Measurements from ENCODE around the gene CYP2A13. TPM values are rescaled to one million over a fixed set of nuclear protein-coding genes. Genes with fewer than 3 reads are reported as not detected.
"Not testable (repeated sequence)": the region's sequence is repeated elsewhere in the genome, so short reads cannot be mapped to it uniquely, and the experiment has no call there.

CYP2A13 gene
- total RNA-seq, 2 donors from 2014 or later, result not detected

GRCh38 chr19:41116261-41116660 is 28.0 kb downstream of the CYP2A13 start:
- TF ChIP-seq CTCF (IDR thresholded peaks at IDR 0.05), result no peak
- no peak for TF ChIP-seq POLR2A (IDR thresholded peaks at IDR 0.05)
- no peaks in the 10 kb centered on the region for H3K9me3 ChIP-seq
- H3K27ac ChIP-seq, result no peak overlapping the region
- no peaks in the 10 kb centered on the region for H3K36me3 ChIP-seq (replicated peaks in 1 of 2; ENCODE audit: insufficient read depth in 1 of 2, low read depth in 2 of 2)
- intact Hi-C loops (cut with DNase I), result no loop called here
- no peaks in the 10 kb centered on the region for H3K4me1 ChIP-seq
- no peaks in the 10 kb centered on the region for H3K27me3 ChIP-seq
- DNase-seq (no peak), ATAC-seq (no peak)
- WGBS, 2 donors, result 70% methylated on average over 8 of the region's 8 CpGs; no CpG with 5 or more reads in 1 of the 2 donors
- no peak overlapping the region for H3K4me3 ChIP-seq

GRCh38 chr19:41120929-41121911 is 33.0 kb downstream of the CYP2A13 start:
- intact Hi-C loops (cut with DNase I); ATAC-seq; H3K27ac ChIP-seq; H3K9me3 ChIP-seq; H3K36me3 ChIP-seq (replicated peaks in 1 of 2; ENCODE audit: insufficient read depth in 1 of 2, low read depth in 2 of 2); H3K27me3 ChIP-seq; H3K4me1 ChIP-seq; H3K4me3 ChIP-seq: not testable (repeated sequence)
- WGBS, 2 donors, result 74% methylated on average over 29 to 34 of the region's 41 CpGs
- peak in 1 of 4 donors; percentile 29 for DNase-seq

- DNase-seq; H3K36me3 ChIP-seq (replicated peaks in 1 of 2; ENCODE audit: insufficient read depth in 1 of 2, low read depth in 2 of 2); intact Hi-C loops (cut with DNase I); ATAC-seq; H3K27ac ChIP-seq; H3K4me3 ChIP-seq; H3K4me1 ChIP-seq; H3K9me3 ChIP-seq; H3K27me3 ChIP-seq: not testable (repeated sequence)
- 76 to 86% methylated on average over 9 to 13 of the region's 13 CpGs for WGBS, 2 donors
These were observed 34.6 kb downstream of the CYP2A13 start for GRCh38 chr19:41122846-41123245.

GRCh38 chr19:41123716-41124294 is 35.6 kb downstream of the CYP2A13 start:
- no peak for ATAC-seq
- H3K9me3 ChIP-seq, result no peaks in the 10 kb centered on the region
- 80 to 81% methylated on average over 10 to 11 of the region's 11 CpGs for WGBS, 2 donors
- no peaks in the 10 kb centered on the region for H3K27me3 ChIP-seq
- H3K4me1 ChIP-seq, result peaks cover 7% of the 10 kb centered on the region
- intact Hi-C loops (cut with DNase I), result no loop called here
- no peak overlapping the region for H3K27ac ChIP-seq
- H3K36me3 ChIP-seq (replicated peaks in 1 of 2; ENCODE audit: insufficient read depth in 1 of 2, low read depth in 2 of 2), result no peaks in the 10 kb centered on the region
- H3K4me3 ChIP-seq, result no peak overlapping the region
- DNase-seq, result no peak
- no peak for TF ChIP-seq POLR2A (IDR thresholded peaks at IDR 0.05)
- no peak for TF ChIP-seq CTCF (IDR thresholded peaks at IDR 0.05)

GRCh38 chr19:41126765-41127203 is 38.5 kb downstream of the CYP2A13 start:
- H3K36me3 ChIP-seq (replicated peaks in 1 of 2; ENCODE audit: insufficient read depth in 1 of 2, low read depth in 2 of 2); H3K27ac ChIP-seq; H3K27me3 ChIP-seq; H3K4me1 ChIP-seq; H3K4me3 ChIP-seq; ATAC-seq; intact Hi-C loops (cut with DNase I); H3K9me3 ChIP-seq: not testable (repeated sequence)
- WGBS, 2 donors, result 45 to 52% methylated on average over 2 of the region's 2 CpGs
- TF ChIP-seq CTCF (IDR thresholded peaks at IDR 0.05), result peak in 6 of 7 experiments; percentile 20 to 73 (median 52)
- peak in 1 of 4 donors; percentile 12 for DNase-seq

GRCh38 chr19:41127362-41127761 is 39.1 kb downstream of the CYP2A13 start:
- H3K4me1 ChIP-seq; H3K27ac ChIP-seq; H3K36me3 ChIP-seq (replicated peaks in 1 of 2; ENCODE audit: insufficient read depth in 1 of 2, low read depth in 2 of 2); H3K27me3 ChIP-seq; ATAC-seq; H3K4me3 ChIP-seq; DNase-seq; H3K9me3 ChIP-seq; intact Hi-C loops (cut with DNase I): not testable (repeated sequence)
- 70 to 76% methylated on average over 7 of the region's 7 CpGs for WGBS, 2 donors

All from body of pancreas (tissue), 4 donors.